GM12874 (cell line): Measurements from ENCODE around the gene FOXP3.

Experiments used
- TF ChIP-seq, protein P1 (sequence below): IDR thresholded peaks from 2 replicates; pipeline ENCODE4 v1.5.1; 2011; ENCODE audit warnings: low read depth, mild to moderate bottlenecking, control low read depth, low read length, moderate library complexity; ENCODE audit not compliant: insufficient read depth

The FOXP3 gene

DNA sequence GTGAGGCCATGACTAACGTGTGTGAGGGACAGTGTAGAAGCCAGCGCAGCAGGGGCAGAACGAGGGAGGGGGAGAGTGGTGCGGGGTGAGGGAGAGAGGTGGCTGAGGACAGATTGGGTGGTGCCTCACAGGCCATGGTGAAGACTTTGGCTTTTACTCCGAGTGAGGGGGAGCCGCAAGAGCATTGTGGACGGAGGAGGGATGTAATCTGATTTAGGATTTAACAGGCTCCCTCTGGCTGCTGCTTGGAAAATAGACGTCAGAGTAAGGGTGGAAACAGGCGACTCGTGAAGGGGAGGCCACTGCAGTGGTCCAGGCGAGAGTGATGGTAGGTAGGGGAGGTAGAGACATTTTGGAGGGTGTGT is 18.1 kb upstream of the FOXP3 start:
- TF ChIP-seq, protein P1, sequence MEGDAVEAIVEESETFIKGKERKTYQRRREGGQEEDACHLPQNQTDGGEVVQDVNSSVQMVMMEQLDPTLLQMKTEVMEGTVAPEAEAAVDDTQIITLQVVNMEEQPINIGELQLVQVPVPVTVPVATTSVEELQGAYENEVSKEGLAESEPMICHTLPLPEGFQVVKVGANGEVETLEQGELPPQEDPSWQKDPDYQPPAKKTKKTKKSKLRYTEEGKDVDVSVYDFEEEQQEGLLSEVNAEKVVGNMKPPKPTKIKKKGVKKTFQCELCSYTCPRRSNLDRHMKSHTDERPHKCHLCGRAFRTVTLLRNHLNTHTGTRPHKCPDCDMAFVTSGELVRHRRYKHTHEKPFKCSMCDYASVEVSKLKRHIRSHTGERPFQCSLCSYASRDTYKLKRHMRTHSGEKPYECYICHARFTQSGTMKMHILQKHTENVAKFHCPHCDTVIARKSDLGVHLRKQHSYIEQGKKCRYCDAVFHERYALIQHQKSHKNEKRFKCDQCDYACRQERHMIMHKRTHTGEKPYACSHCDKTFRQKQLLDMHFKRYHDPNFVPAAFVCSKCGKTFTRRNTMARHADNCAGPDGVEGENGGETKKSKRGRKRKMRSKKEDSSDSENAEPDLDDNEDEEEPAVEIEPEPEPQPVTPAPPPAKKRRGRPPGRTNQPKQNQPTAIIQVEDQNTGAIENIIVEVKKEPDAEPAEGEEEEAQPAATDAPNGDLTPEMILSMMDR = no peak

DNA sequence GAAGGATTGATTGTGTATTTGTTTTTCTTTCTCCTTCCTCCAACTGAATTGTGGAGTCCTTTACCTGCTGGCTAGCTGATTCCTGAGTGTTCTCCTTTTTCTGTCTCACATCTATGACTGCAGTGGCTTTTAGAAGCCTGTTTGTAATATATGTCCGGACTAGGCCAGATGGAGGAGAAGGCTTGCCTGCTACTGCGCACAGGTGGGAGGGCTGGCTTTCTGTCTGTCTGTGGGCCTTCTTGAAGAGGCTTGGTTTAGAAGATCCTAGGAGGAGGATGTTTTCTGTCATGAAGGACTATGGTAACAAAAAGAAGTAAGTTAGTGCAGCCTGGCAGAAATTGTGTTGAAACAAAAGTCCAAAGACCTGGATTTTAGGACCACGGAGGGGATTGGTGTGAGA is 13.6 kb upstream of the FOXP3 start:
- TF ChIP-seq, protein P1 = no peak

DNA sequence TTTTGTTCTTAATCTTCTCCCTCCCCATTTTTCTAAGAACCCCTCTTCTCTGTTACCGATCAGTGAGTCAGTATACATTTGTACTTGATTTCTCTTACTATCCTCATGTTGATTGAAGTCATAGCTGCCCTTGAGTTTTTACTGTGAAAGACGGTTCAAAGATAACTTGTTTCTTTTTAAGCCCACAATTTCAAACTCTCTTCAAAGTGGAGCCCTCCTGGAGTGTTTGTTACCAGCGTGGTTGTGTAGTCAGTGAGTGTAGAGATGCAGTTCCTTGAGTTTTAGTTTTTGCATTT is 13.0 kb upstream of the FOXP3 start:
- TF ChIP-seq, protein P1 = no peak

DNA sequence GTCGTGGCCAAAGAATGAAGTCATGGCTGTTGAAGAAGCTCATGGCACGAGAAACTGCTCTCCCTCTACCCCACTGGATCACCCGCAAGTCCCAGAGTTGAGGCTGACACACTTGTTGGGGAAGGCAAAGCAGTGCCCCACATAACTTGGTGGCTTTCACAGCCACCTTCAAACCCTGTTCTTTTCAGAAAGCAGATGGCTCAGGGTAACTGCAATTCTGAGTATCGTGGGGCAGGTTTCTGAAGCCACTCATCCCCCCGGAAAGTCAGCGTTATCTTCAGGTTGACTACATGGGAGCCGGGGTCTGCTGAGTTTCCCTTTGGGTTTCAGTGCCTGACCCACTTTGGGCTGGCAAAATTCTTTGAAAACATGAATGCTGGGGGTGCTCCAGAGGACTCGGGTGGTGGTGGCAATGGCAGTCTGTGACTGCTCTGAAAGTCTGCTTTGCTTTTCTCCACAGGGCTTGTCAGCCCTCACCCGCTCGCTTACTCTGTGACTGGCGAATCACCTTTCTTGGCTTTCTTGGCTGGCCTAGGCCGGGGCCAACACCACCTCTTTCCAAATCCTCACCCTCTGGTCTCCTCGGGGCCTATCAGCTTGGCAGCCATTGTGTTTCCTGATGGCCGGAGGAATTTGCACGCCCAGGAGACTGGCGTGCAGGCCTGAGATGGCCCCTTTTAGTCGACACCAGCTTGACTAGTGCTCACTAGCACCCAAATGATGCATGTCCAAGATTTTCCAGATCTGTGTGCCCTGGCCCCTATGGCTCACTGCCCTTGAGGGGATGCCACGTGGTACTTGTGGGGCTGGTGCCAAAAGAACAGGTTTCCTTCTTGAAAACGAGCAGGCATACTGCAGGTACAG is 12.4 kb upstream of the FOXP3 start:
- TF ChIP-seq, protein P1 = no peak

DNA sequence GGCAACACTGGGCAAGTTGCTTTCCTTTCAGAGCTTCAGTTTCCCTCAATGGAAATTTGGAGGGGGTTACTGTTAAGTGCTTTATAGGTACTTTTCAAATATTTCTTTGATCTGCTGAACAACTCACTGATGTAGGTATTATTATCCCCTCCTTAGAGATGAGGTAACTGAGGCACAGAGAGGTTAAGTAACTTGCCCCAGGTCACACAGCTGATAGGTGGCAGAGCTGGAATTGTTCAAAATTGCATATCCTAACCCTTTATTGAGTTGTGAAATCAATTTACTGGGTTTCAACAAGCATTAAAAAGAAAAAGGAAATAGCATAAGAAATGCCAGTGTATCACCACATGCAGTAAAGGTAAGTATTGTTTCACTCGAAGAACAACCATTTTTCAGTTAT is 11.7 kb upstream of the FOXP3 start:
- TF ChIP-seq, protein P1 = no peak

DNA sequence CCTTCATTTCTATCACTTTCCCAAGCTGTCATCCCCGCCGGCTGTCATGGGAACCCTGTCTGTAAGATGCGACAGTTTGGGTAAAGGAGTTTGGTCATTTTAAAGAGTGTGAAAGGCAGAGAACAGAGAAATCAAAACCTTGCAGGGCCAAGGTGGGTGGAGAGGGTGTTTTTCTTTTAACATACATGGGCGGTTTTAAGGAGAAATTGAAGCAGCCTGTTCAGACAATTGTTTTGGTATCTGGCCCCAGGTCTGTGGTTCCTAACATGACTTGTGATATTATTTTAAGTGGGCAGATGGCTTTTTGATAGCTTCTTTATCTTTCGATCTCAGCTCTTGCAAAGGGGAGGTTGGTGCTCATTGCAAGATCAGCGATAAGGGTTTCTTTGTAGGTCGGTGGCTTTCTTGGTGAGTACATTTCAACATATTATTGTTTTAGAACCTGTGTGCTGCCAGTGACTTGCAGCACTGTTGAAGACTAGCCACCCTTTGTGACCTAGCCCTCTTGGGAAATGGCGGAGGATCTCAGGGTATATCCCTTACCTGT is 8.7 kb upstream of the FOXP3 start:
- TF ChIP-seq, protein P1 = no peak

DNA sequence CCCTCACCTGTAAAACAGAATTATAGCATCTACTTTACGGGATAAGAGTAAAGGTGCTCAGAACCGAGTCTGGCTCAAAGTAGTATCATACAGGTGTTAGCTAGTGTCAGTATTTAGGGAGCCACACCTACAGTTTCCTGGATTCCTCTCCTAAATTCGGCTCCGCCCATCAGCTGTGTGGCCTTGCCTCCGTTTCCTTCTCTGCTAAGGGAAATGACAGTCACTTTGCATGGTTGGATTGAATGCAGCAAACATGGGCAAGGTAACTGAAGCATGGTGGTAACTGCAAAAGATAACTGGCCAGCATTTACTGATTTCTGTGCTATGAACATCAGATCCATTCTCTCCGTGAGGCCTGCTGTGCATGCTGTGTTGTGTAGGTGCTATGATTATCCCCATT is 7.9 kb upstream of the FOXP3 start:
- TF ChIP-seq, protein P1 = no peak

DNA sequence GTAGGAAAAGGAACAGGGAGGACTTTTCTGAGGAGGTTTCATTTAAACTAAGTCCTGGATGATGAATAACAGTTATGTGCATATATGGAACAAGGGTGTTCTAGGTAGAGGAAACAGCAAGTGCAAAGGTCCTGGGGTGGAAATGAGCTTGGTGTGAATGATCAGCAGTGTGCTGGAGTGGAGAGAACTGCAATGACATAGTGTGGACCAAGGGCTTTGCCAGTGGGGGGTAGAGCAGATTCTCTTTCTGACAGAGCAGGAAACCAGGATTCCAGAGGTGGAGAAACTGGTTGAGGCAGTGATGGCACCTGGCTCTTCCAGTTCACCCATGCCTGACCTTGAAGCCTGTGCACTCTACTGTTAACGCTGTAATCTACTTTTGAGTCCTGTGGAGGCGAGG is 6.8 kb upstream of the FOXP3 start:
- TF ChIP-seq, protein P1 = no peak
